Testis (tissue), 2 donors: ENCODE data around the gene MTCL1.

Source experiments
- CTCF ChIP-seq, 3 experiments: fragments of 450-650 bp in 2 of 3; fragments of 200-600 bp in 1 of 3; sonication (generic) in 1 of 3; IDR thresholded peaks; one replicate each; pipeline ENCODE4 v1.5.1; 2016 to 2019; ENCODE audit warnings: antibody characterized with exemption in 3 of 3, mild to moderate bottlenecking in 2 of 3, moderate library complexity in 1 of 3
- POLR2A ChIP-seq: fragments of 450-650 bp; IDR thresholded peaks from one replicate; pipeline ENCODE4 v1.6.1; 2017; ENCODE audit warnings: antibody characterized with exemption, mild to moderate bottlenecking, moderate library complexity

GRCh38 chr18:8715599-8715998 is 10.2 kb downstream of the MTCL1 start:
- no peak for TF ChIP-seq CTCF (IDR thresholded peaks at IDR 0.05)
- TF ChIP-seq POLR2A, result no peak
